Panc1 (cell line): ENCODE results near the gene ZNF292. TPM values are rescaled to one million over a fixed set of nuclear protein-coding genes. Genes with fewer than 3 reads are reported as not detected.

Experiments used
- ATAC-seq: fragments of 200-7000 bp; cut with Tn5 transposase; 2 replicates; pipeline ENCODE4 v1.9.1; 2020; ENCODE audit warnings: mild to moderate bottlenecking, moderate library complexity
- BruUV-seq: library from RNA; stranded (reverse); fragments of 400-500 nt; replicated peaks from 2 replicates; lab custom pipeline; 2021; lab: Mats Ljungman, UMichigan
- CTCF ChIA-PET: fragments of 300-600 bp; sonication (Branson Sonifier 250); formaldehyde crosslinking; loops from one replicate; lab custom pipeline; 2022; ENCODE audit warnings: antibody characterized with exemption; lab: Charles Lee
- POLR2A ChIA-PET: fragments of 300-600 bp; sonication (Branson Sonifier 250); formaldehyde crosslinking; loops from one replicate; lab custom pipeline; 2022; ENCODE audit warnings: antibody characterized with exemption; lab: Charles Lee
- DNase-seq: peaks from one replicate; pipeline ENCODE4 v3.0.0-alpha.2; 2010; ENCODE audit warnings: low read depth, low spot score
- H3K27ac ChIP-seq: 2 replicates; pipeline ENCODE4 v1.5.1; 2011; ENCODE audit warnings: mild to moderate bottlenecking, low read length, inconsistent platforms
- H3K27me3 ChIP-seq: fragments of 200-500 bp; sonication (Bioruptor generic); 2 replicates; pipeline ENCODE4 v1.6.0; 2014; ENCODE audit warnings: low read length, inconsistent platforms; ENCODE audit not compliant: control insufficient read depth, insufficient read depth
- H3K36me3 ChIP-seq: fragments of 200-500 bp; sonication (Bioruptor generic); 2 replicates; pipeline ENCODE4 v1.5.1; 2014; ENCODE audit warnings: inconsistent platforms, mild to moderate bottlenecking, low read length, moderate library complexity; ENCODE audit not compliant: control insufficient read depth, insufficient read depth
- H3K4me1 ChIP-seq: 2 replicates; pipeline ENCODE4 v1.5.1; 2011; ENCODE audit warnings: inconsistent platforms, mild to moderate bottlenecking, low read length, moderate library complexity; ENCODE audit not compliant: control insufficient read depth, insufficient read depth
- H3K4me3 ChIP-seq, 2 experiments: 2 replicates each; pipeline ENCODE4 v1.5.1; 2011 to 2012; ENCODE audit warnings: low read depth in 2 of 2, low read length in 2 of 2, mild to moderate bottlenecking in 2 of 2, inconsistent platforms in 1 of 2, moderate library complexity in 1 of 2
- H3K9me3 ChIP-seq: fragments of 200-500 bp; sonication (Bioruptor generic); 2 replicates; pipeline ENCODE4 v1.5.1; 2014; ENCODE audit warnings: low read depth, mild to moderate bottlenecking, inconsistent platforms, low read length, moderate library complexity; ENCODE audit not compliant: control insufficient read depth, insufficient read depth
- POLR2AphosphoS5 ChIP-seq: IDR thresholded peaks from 2 replicates; pipeline ENCODE4 v1.6.1; 2012; ENCODE audit warnings: mild to moderate bottlenecking, low read depth, low read length, moderate library complexity
- SIN3A ChIP-seq: IDR thresholded peaks from 2 replicates; pipeline ENCODE4 v1.6.1; 2012; ENCODE audit warnings: low read depth, mild to moderate bottlenecking, low read length, moderate library complexity, borderline replicate concordance; ENCODE audit not compliant: insufficient read depth
- TCF7L2 ChIP-seq: IDR thresholded peaks from 2 replicates; pipeline ENCODE4 v1.6.1; 2011; ENCODE audit warnings: mild to moderate bottlenecking, low read depth, low read length, inconsistent platforms
- in situ Hi-C: cut with HindIII; loops from 2 replicates; pipeline ENCODE4 v1.10.0; 2016; ENCODE audit warnings: low sequenced_read_pairs, low pct_unique_long_range_greater_than_20kb
- intact Hi-C: fragments of 100-400 bp; cut with micrococcal nuclease; formaldehyde crosslinking; loops from one replicate; pipeline ENCODE4 v1.10.0; 2022; ENCODE audit not compliant: unreplicated experiment
- total RNA-seq: library from RNA; stranded (reverse); gene quantifications from one replicate; pipeline ENCODE4 v1.2.1, GENCODE V29; 2021; ENCODE audit not compliant: unreplicated experiment
- TF ChIP-seq, protein P1 (sequence below), 2 experiments: IDR thresholded peaks; 2 replicates each; pipeline ENCODE4 v1.6.1; 2011 to 2012; ENCODE audit warnings: low read depth in 2 of 2, control low read depth in 1 of 2, low read length in 1 of 2, mild to moderate bottlenecking in 1 of 2, moderate library complexity in 1 of 2; ENCODE audit not compliant: insufficient read depth in 1 of 2
- TF ChIP-seq, protein P2 (sequence below): fragments of 450-650 bp; IDR thresholded peaks from 2 replicates; pipeline ENCODE4 v1.5.1; 2017; ENCODE audit warnings: mild to moderate bottlenecking

ZNF292 gene
- total RNA-seq, 1 experiment from 2014 or later, result 38.2 TPM

DNA sequence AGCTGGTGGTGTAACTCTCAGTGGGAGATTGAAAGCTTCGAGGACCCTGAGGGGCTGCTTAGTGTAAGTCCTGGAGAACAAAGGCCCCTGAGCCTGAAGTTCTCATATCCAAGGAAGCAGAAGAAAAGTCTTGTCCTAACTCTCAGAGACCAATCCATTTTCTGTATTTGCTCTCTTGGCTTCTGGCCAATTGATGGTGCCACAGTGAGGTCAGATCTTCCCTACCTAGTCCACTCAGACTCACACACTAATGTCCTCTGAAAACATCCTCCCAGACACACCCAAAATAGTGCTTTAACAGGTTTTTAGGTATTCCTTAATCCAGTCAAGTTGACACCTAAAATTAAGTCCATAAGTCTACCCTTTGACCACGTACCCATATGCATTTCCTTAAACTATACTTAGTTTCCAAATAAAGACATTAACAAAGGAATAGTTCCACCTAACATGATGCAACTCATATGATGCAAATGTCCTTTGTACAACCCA, 29.4 kb downstream of the ZNF292 start:
- in situ Hi-C loops, result no loop called here
- intact Hi-C loops, result no loop called here
- TF ChIP-seq TCF7L2 (no peak), POLR2AphosphoS5 (no peak), SIN3A (no peak)
- TF ChIP-seq, protein P1, sequence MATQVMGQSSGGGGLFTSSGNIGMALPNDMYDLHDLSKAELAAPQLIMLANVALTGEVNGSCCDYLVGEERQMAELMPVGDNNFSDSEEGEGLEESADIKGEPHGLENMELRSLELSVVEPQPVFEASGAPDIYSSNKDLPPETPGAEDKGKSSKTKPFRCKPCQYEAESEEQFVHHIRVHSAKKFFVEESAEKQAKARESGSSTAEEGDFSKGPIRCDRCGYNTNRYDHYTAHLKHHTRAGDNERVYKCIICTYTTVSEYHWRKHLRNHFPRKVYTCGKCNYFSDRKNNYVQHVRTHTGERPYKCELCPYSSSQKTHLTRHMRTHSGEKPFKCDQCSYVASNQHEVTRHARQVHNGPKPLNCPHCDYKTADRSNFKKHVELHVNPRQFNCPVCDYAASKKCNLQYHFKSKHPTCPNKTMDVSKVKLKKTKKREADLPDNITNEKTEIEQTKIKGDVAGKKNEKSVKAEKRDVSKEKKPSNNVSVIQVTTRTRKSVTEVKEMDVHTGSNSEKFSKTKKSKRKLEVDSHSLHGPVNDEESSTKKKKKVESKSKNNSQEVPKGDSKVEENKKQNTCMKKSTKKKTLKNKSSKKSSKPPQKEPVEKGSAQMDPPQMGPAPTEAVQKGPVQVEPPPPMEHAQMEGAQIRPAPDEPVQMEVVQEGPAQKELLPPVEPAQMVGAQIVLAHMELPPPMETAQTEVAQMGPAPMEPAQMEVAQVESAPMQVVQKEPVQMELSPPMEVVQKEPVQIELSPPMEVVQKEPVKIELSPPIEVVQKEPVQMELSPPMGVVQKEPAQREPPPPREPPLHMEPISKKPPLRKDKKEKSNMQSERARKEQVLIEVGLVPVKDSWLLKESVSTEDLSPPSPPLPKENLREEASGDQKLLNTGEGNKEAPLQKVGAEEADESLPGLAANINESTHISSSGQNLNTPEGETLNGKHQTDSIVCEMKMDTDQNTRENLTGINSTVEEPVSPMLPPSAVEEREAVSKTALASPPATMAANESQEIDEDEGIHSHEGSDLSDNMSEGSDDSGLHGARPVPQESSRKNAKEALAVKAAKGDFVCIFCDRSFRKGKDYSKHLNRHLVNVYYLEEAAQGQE (IDR thresholded peaks at IDR 0.05; ENCODE audit: insufficient read depth in 1 of 2, low read depth in 2 of 2, low read length in 1 of 2), result no peak
- TF ChIP-seq, protein P2, sequence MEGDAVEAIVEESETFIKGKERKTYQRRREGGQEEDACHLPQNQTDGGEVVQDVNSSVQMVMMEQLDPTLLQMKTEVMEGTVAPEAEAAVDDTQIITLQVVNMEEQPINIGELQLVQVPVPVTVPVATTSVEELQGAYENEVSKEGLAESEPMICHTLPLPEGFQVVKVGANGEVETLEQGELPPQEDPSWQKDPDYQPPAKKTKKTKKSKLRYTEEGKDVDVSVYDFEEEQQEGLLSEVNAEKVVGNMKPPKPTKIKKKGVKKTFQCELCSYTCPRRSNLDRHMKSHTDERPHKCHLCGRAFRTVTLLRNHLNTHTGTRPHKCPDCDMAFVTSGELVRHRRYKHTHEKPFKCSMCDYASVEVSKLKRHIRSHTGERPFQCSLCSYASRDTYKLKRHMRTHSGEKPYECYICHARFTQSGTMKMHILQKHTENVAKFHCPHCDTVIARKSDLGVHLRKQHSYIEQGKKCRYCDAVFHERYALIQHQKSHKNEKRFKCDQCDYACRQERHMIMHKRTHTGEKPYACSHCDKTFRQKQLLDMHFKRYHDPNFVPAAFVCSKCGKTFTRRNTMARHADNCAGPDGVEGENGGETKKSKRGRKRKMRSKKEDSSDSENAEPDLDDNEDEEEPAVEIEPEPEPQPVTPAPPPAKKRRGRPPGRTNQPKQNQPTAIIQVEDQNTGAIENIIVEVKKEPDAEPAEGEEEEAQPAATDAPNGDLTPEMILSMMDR, result no peak
- ATAC-seq (no peak), DNase-seq (no peak)
- ChIA-PET CTCF (no interaction called here), POLR2A (no interaction called here)
- H3K27me3 ChIP-seq, result no peaks in the 10 kb centered on the region
- BruUV-seq, result no TSS peak
- H3K9me3 ChIP-seq, result no peaks in the 10 kb centered on the region
- no peak overlapping the region for H3K27ac ChIP-seq
- H3K4me1 ChIP-seq, result 0 out of 2 replicates have a peak, but pooled peaks cover 2% of the 10 kb centered on the region
- no peak overlapping the region for H3K4me3 ChIP-seq
- no peaks in the 10 kb centered on the region; the same call in 1 of the 2 replicates for H3K36me3 ChIP-seq

DNA sequence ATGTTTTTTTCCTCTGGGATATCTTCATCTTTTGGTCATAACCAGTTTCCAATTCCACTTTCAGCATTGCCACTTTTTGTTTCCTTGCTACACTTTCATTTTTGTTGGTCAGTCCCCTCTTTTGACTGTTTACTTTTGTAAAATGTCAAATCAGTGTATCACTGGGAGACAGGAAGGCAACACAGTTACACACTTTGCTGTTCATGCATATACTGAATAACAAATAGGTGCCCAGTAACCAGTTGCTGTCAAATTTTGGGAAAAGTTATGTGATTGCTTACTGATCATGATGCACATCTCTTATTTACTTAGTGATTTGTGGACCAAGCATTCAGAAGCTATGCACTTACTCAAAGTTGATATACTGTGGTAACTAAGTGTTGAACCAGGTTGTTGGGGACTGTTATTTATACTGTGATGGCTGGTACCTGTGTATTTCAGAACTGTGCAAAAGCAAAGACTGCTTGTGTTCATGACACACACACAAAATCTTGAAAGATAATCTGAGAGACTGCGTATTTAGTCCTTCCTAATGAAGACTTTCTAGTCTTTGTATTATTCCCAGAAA, 41.0 kb downstream of the ZNF292 start:
- intact Hi-C loops, result no loop called here
- DNase-seq (no peak), ATAC-seq (peak; percentile 58)
- no peak overlapping the region for H3K27ac ChIP-seq
- H3K4me3 ChIP-seq, result no peak overlapping the region
- no peaks in the 10 kb centered on the region for H3K4me1 ChIP-seq
- TF ChIP-seq, protein P2, result no peak
- TF ChIP-seq SIN3A (no peak), TCF7L2 (no peak)
- ChIA-PET POLR2A (no interaction called here), CTCF (no interaction called here)
- no TSS peak for BruUV-seq
- in situ Hi-C loops, result no loop called here
- H3K9me3 ChIP-seq, result no peaks in the 10 kb centered on the region
- H3K36me3 ChIP-seq, result no peaks in the 10 kb centered on the region
- H3K27me3 ChIP-seq, result no peaks in the 10 kb centered on the region
